ENCODE results near the gene SMIM44.
"Not testable (repeated sequence)": the region's sequence is repeated elsewhere in the genome, so short reads cannot be mapped to it uniquely, and the experiment has no call there.

SMIM44 gene

DNA sequence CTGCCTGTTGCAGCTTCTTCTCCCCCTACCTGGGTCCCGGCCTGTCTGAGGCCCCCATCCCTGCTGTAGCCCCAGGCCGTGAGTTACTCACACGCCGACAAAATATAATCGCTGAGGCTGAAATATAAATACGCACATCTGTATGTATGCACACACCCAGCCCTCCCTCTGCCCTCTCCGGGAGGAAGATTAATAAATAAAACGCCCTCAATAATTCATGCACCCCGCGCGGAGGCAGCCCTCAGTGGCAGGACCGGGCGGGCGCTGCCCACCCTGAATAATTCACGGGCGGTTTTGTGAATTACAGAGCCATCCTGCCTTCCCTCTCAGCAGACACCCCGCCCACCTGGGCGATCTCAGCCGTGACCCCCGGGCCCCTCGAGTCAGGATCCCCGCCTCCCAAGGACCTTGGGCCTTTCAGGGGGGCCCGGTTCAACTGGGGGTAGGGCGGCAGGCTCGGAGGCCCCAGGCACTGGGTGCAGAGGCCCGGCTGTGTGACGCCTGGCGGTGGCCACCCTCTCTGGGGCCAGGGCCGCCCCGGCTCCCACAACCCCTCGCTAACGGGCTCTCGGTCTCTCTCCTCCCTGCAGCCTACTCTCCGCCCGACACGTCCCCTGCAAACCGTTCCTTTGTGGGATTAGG is 27.2 kb downstream of the SMIM44 start:
- no peak for DNase-seq

DNA sequence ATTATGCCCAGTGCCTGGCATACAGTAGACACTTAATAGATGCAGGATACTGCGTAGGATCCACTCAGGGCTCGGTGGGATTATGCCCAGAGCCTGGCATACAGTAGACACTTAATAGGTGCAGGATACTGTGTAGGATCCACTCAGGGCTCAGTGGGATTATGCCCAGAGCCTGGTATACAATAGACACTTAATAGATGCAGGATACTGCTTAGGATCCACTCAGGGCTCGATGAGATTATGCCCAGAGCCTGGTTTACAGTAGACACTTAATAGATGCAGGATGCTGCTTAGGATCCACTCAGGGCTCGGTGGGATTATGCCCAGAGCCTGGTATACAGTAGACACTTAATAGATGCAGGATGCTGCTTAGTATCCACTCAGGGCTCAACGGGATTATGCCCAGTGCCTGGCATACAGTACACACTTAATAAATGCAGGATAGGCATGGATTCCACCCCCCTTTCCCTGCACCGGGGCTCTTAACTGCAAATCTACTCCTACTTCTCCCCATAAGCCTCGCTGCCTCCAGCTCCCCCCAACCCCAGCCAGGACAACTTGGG is 27.8 kb downstream of the SMIM44 start:
- no peak for DNase-seq

DNA sequence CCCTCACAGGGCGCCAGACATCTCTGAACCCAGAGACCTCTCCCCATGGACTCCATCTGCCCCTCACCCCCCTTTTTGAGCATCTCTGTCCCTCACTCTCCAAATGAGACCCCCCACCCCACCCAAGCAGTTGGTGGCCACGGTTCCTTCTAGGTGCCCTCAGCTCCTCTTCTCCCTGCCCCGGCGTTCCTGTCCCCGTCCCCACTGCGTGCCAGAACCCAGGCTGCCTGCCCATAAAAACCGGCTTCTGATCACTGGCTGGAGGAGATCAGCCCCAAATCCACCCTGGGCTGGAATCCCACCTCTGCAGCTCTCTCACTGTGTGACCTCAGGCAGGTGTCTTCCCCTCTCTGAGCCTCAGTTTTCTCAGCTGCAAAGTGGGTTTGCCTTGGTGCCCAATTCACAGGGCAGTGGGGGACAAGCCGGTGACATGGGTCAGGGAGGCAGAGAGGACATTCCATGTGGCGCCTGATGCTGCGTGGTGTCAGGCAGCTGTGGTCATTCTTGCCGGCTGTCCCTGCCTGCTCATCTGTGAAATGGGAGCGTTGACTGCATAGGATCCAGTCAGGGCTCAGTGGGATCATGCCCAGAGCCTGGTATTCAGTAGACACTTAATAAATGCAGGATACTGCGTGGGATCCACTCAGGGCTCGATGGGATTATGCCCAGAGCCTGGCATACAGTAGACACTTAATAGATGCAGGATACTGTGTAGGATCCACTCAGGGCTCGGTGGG is 28.4 kb downstream of the SMIM44 start:
- DNase-seq: no peak

DNA sequence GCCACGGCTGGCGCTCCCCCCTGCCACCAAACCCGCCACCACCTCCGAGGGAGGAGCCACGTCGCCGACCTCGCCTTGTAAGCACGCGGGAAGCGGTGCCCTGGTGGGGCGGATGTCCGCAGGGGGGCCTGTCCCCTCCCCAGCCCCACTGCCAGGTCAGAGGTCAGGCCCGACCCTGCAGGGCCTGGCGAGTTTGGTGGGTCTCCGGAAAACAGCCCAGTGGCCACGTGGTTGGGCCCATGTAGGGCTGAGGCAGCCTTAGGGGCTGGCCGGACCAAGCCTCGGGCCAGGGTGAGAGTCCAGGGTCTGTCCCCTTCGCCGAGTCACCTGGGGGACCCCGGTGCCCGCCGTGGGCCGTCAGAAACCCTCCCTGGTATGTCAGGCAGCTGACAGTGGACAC is 29.4 kb downstream of the SMIM44 start:
- DNase-seq: no peak

DNA sequence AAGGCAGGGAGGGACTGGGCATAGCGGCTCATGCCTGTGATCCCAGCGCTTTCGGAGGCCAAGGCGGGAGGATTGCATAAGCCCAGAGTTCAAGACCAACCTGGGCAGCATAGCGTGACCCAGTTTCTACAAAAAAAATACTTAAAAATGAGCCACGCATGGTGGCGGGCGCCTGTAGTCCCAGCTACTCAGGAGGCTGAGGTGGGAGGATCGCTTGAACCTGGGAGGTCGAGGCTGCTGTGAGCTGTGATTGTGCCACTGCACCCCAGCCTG is 30.4 kb downstream of the SMIM44 start:
- not testable (repeated sequence) for DNase-seq

DNA sequence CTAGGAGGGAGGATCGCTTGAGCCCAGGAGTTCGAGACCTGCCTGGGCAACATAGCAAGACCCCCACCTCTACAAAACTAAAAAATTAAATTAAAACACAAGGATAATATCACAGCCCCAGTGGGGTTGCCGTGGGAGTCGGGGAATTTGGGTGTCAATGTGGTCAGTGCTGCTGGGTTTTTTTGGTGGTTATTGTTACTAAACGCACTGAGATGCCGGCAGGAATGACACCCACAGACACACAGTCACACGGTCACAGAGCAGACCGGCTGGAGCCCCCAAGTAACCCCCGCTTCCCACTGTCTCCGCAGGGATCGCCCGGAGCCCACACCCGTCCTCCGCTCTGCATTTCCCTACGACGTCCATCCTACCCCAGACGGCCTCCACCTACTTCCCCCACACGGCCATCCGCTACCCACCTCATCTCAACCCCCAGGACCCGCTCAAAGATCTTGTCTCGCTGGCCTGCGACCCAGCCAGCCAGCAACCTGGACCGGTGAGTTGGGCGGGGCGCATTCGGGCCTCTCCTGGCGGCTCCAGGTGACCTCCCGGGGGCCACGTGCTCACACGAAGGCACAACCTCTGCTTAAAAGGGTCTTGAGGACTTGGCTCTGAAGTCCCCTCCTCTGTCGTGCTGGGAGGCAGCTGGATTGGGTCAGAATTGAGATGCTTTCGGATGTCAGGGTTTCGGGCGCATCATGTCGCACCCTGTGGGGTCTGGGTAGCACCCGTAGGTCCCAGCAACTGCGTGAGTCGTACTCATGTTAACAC is 30.9 kb downstream of the SMIM44 start:
- no peak for DNase-seq

DNA sequence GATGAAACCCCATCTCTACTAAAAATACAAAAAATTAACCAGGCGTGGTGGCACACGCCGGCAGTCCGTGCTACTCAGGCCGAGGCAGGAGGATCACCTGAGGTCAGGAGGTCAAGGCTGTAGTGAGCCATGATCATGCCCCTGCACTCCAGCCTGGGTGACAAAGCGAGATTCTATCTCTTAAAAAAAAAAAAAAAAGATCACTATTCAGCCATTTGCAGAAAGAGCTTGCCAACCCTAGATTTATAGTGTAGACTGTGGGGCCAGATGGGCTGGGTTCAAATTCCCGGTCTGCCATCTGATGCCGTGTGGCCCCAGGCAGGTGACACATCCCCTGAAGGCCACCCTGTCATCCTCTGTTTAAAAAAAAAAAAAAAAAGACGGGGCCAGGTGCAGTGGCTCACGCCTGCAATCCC is 31.8 kb downstream of the SMIM44 start:
- no peak for DNase-seq

DNA sequence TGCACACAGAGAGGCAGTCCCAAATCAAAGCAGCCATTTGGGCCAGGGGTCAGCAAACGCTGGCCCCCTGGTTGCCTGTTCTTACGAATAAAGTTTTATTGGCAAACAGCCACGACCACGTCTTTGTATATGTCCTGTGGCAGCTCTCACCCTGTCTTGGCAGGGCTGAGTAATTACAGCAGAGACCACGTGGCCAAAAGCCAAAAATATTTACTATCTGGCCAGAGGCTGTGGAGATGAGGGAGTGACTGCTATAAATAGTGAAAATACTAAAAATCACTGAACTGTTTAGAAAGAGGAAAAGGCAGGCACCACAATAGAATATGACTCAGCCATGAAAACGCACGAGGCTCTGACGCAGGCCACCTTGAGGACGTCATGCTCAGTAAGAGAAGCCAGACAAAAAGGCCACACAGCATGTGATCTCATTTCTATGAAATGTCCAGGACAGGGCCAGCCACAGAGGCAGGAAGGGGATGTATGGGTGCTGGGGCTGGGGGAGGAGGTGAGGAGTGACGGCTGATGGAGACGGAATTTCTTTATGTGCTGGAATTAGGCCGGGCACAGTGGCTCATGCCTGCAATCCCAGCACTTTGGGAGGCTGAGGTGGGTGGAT is 32.3 kb downstream of the SMIM44 start:
- DNase-seq: no peak

DNA sequence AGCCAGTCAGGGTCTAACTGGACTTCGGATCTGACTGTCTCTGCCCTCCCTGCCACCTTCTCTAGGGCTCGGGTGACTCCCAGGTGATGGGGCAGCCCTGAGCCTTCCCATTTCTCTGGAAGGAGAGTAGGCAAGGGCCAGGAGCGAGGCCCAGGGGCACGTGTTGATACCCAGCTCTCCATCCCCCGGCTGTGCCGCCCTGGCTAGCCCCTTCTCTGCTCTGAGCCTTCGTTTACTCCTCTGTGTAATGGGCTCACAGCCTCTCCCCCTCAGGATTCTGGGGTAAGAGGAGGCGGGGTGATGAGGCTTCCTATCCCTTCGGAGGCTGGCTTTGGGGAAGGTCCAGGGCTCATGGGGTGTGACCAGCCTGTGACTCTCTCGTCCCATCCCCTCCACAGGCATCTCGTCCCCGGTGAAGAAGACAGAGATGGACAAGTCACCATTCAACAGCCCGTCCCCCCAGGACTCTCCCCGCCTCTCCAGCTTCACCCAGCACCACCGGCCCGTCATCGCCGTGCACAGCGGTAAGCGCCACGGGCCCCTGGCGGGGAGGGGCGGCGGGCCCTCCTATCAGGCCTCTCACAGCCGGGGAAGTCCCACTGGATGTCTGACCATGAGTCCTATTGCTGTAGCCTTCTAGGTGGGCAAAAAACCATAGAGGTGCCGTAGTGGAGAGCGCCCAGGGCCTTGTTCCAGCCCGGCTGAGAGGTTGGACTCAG is 34.5 kb downstream of the SMIM44 start:
- DNase-seq: no peak

DNA sequence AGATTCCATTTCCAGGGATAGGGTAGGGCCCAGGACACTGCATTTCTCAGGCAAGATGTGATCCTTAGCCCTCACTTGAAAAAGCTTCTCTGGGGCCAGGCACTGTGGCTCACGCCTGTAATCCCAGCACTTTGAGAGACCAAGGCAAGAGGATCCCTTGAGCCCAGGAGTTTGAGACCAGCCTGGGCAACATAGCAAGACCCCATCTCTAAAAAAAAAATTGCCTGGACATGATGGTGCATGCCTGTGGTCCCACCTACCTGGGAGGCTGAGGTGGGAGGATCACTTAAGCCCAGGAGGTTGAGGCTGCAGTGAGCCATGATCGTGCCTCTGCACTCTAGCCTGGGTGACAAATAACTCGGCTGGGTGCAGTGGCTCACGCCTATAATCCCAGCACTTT is 36.6 kb downstream of the SMIM44 start:
- DNase-seq: not testable (repeated sequence)

DNA sequence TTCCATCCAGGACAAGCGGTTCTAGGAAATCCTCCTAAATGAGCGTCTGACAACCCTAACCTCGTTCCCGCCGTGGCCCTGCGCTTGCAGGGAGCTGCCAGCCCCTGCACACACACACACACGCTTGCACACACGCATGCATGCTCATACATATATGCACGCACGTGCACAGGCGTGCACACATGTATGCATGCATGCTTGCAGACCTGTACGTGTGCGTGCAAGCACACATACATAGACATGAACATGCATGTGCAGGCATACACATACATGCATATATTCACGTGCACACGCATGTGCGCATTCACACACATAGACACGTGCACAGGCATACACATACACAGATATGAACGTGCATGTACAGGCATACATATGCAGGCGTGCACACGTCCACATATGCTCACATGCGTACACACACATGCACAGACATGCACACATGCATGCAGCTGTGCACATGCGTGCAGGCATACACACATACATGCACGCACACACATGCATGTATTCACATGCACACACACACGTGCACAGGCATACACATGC is 38.5 kb downstream of the SMIM44 start:
- DNase-seq: no peak

DNA sequence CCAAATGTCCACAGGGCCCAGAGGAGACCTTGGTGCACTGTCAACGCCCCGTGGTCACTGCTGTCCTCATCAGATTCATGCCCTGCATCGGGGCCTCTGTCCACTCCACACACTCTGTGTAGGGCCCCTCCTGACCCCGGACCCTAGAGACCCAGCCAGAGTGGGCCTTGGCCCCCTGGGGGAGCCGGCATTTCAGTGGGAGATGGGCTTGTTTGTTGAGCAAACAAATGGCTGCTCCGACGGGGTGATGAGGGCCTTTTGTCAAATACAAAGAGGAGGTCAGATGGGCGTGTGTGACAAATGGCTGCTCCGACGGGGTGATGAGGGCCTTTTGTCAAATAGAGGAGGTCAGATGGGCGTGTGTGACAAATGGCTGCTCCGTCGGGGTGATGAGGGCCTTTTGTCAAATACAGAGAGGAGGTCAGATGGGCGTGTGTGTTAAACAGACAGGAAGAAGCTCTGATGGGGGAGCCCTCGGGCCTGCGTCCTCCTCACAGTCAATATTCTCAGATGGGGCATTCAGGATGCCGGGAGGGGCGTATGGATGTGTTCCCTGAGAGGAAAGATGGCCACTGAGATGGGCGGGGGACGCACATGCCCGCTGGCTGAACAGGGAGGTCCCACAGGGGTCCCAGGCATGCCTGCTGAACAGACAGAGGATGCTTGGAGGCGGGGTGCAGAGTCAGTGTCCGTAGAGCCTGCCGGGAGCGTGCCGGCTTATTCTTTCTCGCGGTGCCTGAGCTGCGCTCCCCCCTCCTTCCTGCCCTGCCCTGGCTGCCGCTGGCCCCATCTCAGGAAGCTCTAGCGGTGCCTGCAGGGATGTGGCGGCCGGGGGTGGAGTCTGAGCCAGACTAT is 39.2 kb downstream of the SMIM44 start:
- no peak for DNase-seq

DNA sequence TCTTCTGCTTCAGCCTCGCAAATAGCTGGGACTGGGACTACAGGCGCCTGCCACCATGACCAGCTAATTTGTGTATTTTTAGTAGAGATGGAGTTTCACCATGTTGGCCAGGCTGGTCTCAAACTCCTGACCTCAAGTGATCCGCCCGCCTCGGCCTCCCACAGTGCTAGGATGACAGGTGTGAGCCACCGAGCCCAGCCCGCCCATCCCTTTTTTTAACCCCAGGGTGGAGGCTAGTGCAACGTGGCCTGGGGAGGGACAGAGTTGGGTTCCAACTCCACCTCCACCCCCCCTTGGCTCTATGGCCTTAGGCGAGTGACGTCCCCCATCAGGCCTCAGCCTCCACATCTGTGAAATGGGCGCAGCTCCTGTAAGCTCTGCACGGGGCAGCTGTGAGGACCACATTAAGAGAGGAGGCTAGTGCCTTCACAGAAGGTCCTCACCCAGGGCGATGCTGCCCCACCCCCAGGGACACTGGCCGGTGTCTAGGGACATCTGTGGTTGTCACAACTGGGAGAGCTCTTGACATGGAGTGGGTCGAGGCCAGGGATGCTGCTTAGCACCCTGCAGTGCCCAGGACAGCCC is 40.7 kb downstream of the SMIM44 start:
- DNase-seq: no peak

DNA sequence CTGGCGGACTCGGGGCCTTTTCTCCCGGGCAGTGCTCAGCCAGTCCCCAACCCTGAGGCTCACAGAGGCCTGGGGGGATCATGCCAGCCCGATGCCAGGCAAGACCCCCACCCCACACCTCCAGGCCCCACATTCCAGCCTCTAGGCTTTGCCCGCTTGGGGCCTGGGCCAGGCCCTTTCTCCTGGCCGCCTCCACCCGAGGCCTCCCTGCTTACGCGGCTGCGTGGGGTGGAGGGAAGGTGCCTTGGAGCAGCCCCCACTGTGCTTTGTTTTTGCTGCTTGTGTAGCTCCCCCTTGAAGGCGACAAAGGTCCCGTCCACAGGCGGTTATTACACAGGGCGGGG is 41.3 kb downstream of the SMIM44 start:
- DNase-seq: no peak

DNA sequence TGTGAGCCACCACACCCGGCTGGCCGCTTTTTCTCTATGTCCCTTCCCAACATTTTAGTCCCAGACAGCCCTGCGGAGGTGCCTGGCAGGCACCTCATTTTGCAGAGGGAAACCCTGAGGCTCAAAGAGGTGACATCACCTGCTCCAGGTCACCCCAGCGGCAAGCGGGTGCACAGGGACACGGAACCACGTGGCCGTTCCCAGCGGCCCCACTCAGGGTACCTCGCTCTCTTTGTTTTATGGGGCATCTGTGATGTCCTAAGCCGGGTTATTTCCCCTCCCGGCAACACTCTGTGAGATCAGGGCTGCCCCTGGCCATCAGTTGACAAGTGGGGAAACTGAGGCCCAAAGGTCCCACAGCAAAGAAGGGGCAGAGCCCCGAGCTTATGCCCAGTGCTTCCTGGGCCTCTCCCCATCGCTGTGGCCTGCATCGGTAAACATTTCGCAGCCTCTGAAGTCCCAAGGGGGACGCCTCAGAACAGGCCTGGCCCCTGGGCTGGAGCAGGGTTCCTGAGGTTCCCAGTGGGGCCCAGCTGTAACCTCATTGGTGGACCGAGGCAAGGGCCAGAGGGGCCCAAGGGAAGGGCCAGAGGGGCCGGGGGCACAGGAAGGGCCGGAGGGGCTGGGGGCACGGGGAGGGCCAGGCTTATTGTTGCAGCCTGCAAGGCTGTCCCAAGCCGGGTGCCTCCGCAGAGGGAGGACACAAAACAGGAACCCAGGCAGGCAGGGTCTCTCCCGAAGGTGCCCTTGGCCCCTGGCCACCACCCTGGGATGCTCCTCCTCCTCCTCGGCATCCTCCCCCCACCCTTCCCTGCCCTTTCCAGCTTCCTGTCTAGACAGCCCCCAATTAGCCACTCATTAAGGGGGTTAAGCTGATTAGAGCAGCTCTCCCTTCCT is 41.9 kb downstream of the SMIM44 start:
- no peak for DNase-seq

DNA sequence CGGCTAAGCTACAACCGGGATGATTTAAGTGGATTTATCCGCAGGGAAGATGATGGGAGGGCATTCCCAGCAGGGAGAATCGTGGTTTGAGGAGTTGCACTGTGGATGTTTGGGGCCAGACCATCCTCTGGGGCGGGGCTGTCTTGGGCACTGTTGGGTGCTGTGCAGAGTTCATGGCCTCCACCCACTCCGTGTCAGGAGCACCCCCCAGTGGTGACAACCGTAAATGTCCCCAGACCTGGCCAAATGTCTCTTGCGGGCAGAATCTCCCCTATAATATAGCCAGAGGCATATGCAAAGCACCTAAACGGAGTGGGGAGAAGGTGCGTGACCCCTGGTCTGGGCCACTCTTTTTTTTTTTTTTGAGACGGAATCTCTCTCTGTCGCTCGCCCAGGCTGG is 43.2 kb downstream of the SMIM44 start:
- peak; percentile 70 for DNase-seq

DNA sequence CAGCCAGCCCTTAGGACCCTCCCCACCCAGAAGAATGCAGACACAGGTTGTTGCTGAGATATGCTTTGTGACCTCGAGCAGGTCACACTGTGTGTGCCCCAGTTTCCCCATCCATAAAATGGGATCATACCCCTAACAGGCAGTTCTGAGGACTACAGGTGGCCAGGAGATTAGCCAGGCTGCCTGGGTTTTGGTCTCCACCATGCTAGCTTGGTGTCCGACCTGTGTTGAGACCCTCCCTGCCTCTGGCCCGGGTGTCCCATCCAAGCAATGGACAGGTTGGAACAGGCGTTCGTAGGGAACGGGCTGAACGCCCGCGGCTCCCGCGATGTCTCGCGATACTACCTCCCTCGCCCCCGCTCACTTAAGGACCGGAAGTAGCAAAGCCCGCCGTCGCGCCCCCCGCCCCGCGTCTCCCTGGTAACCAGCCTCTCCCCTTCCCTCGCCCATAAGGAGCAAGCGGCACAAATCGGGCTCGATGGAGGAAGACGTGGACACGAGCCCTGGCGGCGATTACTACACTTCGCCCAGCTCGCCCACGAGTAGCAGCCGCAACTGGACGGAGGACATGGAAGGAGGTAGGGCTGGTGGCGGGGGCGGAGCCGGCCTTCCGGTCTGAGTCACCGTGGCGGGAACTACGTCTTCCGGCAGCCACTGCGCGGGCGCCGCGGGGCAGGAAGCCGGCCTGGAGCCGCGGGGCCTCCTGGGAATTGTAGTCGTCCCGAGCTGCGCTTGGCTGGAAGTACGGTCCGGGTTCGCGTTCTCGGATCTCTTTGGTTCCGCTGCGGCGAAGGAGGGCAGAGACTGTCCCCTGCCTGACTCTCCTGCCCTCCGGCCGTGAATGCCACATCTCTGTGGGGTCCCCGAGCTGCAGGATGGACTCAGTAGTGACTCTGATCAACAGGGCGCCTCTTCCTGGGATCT is 48.3 kb downstream of the SMIM44 start:
- peak; percentile 98 for DNase-seq

DNA sequence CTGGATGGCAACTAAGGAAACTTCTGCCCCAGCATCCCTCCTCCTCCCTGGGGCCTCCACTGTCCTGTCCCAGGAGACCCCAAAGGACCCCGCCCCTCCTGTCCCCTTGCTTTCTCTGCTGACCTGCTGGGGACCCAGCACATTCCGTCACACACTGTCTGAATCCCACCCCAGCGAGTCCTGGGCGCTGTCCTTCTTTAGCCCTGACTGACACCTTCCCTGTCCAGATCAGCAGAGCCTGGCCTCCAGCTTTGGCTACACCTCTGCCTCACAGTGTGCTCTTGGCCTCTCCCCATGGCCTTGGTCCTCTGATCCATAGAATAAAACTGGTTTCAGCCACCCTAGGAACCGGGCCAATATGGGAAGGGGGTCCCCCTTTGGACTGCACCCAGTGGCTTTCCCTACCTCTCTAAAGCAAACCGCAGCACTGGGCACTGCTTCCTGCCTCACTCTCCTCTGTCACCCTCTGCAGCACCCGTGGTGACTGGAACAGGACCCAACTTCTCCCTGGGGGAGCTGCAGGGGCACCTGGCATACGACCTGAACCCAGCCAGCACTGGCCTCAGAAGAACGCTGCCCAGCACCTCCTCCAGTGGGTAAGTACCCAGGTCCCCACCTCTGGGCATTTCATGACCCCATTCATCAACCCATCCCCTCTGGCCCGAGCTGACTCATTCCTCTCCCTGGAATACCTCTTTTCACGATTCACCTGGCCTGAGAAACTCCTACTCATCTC is 49.3 kb downstream of the SMIM44 start:
- DNase-seq: no peak
